H1 (cell line): Measurements from ENCODE around the gene ITPR3. TPM values are rescaled to one million over a fixed set of nuclear protein-coding genes. Genes with fewer than 3 reads are reported as not detected.
A peak's percentile ranks its signal among the peaks of the same experiment; 100 is the strongest.

Experiments
- ATF2 ChIP-seq: IDR thresholded peaks from 2 replicates; pipeline ENCODE4 v1.6.1; 2012; ENCODE audit warnings: low read length, inconsistent platforms
- EGR1 ChIP-seq: IDR thresholded peaks from 2 replicates; pipeline ENCODE4 v1.6.1; 2011; ENCODE audit warnings: low read depth, low read length, borderline replicate concordance
- GABPA ChIP-seq: IDR thresholded peaks from 2 replicates; pipeline ENCODE4 v1.6.1; 2011; ENCODE audit warnings: mild to moderate bottlenecking, low read length, moderate library complexity, borderline replicate concordance; ENCODE audit not compliant: insufficient read depth
- TAF1 ChIP-seq: IDR thresholded peaks from 2 replicates; pipeline ENCODE4 v1.6.1; 2011; ENCODE audit warnings: mild to moderate bottlenecking, low read depth, low read length
- polyA plus RNA-seq, 7 experiments: library from polyadenylated mRNA; depleted of rRNA in 3 of 7; stranded (reverse) in 5 of 7; unstranded in 2 of 7; fragments of >200 nt in 5 of 7; fragments of 200-250 nt in 2 of 7; gene quantifications; 1 replicate in 5 of 7; 2 replicates in 1 of 7; 4 replicates in 1 of 7; pipeline versions ENCODE4 v1.2.1 to v1.2.3, GENCODE V29; 2011 to 2013; ENCODE audit warnings: missing spikeins in 2 of 7, mixed read lengths in 2 of 7
- total RNA-seq: library from RNA; stranded (reverse); fragmentation: NEBNext Ultra II Directional; extraction: Animal tissue kit (Norgen Biotek cat#: 25700); gene quantifications from 2 replicates; pipeline ENCODE4 v1.2.1, GENCODE V29; 2021

ITPR3 gene
- total and polyA plus RNA-seq, 2 of the 8 experiments (the other 6 are each of a cell fraction or from before 2014, with no cell fraction given) = 29.1 to 45.7 TPM

GRCh38 chr6:33621711-33622388 lies 728 bp downstream of the ITPR3 start (continued):
- TF ChIP-seq ATF2 (no peak), TAF1 (peak; percentile 29; the same call in 1 of the 2 replicates), GABPA (0 out of 2 replicates have a peak, but pooled peaks have one; percentile 13), EGR1 (peak; percentile 69; the same call in 1 of the 2 replicates)
